NCI-H2196 treated with DMSO at 0.1 percent for 48 hours (cell line): ENCODE measurements around the gene AK5.

Source experiments
- DNase-seq: peaks from one replicate; lab custom pipeline; 2025; ENCODE audit not compliant: unreplicated experiment; lab: John Stamatoyannopoulos, UW

Gene AK5

DNA sequence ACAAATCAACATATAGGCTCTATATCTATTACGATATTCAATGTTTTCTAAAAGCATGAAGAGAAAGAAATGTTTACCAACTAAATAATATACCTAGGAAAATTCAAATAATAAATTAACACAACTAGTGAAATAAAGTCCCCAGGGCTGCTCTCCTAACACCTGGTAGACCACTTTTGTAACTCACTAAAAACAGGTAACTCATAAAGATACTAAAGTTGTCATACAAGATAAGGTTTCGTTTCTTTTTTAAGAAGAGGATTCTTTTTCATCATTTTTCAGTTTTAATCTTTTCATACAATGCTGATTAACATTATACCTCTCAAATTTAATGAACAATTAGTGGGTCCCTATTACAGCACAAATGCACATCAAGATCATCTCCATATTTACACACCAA lies 301.7 kb downstream of the AK5 start:
- DNase-seq: no peak

DNA sequence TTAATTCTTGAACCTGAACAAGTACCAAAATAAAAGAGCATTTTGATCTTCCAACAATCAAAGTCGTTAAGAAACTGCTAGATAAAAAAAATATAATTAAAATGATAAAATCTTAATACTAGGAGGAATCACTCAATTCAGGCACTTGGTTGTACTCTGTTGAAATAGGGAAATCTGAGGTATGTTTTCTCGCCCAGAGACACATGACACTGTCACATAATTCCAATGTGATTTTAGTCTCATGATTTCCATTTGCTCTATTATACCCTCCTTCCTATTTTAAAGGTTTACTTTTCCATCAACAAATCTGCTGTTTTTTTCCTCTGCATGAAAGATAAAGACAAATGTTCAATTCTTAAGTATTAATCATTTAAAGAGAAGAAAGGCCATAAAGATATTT lies 303.1 kb downstream of the AK5 start:
- DNase-seq: no peak

DNA sequence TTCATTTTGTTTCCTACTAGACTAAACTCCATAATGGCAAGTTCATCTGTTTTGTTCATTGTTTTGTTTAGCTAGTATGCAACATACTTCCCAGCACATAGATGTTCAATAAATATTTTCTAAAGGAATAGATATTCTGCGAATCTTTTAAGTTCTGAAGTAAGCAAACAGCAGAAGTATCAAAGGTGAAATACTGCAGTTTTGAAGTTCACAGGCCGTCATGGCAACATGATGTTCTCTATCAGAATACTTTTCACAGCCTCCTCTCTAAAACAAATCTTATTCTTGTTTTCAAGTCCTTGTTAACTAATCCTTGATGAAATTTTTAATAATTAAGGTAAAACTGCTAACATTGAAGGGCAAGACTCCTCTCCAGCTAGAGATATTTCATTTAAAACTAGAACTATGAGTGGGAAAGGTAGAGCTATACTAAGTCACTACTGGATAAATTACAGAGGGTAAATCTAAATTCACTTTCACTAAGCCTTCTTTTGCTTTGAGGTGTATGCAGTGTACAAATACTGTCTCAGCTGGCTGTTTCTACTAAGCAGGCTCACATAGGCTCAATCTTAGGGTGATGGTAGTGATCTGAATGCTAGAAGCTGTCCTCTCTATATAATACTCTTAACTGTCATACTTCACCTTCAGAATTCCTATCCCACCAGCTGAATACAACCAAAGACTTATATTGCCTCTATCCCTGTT lies 303.9 kb downstream of the AK5 start:
- DNase-seq: no peak

DNA sequence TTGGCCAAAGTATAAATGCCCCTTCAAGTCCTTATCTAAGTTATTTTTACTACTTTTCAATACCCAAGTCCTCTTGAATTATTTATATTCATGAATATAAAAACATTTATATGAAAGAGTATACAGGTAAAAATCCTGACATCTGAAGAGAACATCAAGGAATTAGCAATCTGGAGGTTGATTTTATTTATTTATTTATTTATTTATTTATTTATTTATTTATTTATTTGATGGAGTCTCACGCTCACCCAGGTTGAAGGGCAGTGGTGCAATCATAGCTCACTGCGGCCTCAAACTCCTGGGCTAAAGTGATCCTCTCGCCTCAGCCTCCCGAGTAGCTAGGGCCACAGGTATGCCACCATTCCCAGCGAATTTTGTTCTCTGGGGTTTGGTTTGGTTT lies 307.4 kb downstream of the AK5 start:
- no peak for DNase-seq

DNA sequence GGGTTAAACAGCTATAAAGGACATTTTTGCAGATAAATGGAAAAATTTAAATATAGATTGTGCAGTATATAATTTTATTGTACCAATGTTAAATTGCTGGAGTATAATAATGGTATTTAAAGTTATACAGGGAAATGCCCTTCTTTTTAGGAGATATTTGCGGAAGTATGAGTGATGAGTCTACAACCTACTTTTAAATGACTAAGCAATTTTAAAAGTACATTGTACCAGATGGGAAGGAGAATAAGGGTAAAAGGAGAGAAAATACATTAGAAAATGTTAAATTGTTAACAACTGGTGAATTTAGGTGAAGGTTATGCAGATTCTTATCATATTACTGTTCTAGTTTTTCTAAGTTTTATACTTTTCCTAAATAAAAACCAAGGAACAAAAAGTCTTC lies 308.8 kb downstream of the AK5 start:
- DNase-seq: no peak

DNA sequence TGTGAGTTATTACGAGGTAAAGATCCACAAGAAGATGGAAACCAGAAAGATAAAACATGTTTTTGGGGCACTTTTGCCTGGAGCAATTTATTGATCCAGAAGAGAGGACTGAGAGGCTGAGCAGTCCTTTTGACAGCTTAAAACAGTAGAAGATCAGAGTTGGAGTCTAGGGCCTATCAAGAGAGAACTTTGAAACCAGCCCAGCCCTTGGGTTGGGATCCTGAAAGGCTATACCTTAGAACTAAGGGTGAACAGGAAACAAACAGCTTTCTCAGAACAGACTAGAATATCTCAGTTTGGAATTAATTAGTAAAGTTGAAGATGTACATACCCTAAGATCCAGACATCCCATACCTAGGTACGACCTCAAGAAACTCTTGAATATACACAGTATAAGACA lies 311.1 kb downstream of the AK5 start:
- DNase-seq: no peak

DNA sequence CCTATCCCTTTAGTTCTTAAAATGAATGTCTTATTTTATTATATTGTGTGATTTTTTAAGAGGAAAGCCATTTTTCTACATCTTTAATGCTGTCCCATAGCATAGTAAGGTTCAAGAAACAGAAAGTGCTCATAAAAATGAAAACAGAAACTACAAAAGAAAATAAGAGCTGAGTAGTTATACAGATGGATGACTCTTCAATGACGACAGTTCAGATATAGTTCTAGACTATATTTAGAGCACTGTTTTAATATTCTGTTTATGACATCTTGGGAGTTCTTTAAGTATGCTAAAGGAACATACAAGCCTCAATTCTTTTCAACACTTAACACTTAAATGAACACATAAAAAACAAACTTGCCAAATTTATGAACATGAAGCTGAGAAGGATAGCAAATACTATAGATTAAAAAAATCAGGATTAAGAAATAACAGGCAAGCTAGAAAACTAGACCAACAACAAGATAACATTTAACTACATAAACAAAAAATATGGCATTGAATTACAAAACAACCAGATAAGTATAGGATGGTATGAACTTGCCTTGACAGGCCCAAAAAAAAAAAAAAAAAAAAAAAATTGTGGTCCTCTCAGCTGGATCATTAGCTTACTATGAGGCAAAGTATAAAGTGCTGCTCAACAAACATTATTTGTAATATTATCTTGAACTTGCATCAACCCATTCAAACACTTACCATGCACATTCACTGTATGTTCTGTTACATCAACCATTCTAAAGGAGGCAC lies 312.7 kb downstream of the AK5 start:
- no peak for DNase-seq

DNA sequence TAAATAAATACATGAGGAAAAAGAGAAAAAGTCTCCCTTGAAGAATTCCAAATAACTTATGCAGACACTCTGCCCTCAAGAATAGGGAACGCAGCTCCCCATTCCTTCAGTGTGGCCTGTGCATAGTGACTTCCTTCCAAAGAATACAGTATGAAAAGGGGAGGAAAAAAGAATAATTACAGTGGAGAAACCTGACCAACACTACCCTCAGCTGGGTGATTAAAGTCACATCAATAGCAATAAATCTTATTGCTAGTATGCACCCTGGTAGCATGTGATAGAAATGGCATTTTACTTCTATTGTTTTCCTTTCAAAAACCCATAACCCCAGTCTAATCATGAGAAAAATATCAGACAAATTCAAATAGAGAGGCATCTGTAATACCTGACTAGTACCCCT lies 315.5 kb downstream of the AK5 start:
- DNase-seq: no peak

DNA sequence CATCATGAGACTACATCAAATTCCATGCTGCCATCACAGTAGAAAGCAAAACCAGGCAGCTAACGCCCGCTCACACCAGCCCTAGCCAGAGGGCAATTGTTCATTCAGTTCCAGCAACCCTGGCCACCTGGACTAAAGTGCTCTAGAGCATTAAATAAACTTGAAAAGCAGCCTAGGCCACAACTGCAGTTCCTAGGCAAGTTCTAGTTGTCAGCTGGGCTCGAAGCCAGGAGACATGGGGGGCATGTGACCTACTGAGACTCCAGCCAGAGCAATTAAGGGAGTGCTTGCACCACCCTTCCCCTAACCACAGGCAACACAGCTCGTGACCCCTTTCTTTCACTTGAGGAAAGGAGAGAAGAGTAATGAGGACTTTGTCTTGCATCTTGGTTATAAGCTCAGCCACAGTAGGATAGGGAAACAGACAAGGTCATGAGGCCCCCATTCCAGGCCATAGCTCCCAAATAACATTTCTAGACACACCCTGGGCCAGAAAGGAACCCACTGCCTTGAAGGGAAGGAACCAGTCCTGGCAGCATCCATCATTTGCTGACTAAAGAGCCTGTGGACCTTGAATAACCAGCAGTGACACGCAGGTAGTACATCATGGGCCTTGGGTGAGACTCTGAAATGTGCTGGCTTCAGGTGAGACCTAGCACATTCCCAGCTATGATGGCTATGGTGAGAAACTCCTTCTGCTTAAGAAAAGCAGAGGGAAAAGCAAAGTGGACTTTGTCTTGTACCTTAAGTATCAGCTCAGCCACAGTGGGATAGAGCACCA lies 323.6 kb downstream of the AK5 start:
- DNase-seq: peak; percentile 6

DNA sequence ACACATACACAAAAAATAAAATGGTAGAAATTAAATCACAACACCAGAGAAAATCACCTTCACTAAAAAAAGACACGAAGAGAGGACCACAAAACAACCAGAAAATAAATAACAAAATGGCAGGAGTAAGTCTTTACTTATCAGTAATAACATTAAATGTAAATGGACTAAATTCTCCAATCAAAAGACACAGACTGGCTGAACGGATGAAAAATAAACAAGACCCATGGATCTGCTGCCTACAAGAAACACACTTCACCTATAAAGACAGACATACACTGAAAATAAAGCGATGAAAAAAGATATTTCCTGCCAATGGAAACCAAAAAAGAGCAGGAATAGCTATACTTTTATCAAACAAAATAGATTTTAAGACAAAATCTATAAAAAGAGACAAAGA lies 327.1 kb downstream of the AK5 start:
- no peak for DNase-seq
